Measurements from ENCODE around the gene IFITM1.
"Not testable (repeated sequence)": the region's sequence is repeated elsewhere in the genome, so short reads cannot be mapped to it uniquely, and the experiment has no call there.

Gene IFITM1

DNA sequence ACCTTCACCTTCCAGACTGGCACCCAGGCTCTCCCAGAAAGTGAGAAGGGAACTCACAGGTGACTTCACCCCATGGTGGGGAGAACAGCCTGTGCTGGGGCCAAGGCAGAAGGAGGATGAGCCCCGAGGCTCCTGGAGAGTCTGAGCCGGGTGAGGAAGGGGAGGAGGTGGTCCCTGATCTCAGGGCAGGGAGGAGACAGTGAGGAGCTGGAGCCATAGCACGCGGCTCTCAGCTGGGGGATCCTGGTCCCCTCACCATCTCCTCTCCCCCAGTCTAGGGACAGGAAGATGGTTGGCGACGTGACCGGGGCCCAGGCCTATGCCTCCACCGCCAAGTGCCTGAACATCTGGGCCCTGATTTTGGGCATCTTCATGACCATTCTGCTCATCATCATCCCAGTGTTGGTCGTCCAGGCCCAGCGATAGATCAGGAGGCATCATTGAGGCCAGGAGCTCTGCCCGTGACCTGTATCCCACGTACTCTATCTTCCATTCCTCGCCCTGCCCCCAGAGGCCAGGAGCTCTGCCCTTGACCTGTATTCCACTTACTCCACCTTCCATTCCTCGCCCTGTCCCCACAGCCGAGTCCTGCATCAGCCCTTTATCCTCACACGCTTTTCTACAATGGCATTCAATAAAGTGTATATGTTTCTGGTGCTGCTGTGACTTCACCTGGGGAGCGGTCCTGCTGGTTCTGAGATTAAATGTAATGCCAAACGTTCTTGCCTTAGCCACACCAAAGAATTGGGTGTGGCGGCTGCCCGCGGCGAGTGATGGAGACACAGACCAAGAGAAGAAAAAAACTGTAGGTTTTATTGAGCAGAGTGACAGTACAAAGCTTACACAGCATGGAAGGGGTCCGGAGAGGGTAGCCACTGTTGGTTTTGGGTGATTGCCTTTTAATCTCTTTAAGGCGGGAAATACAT lies 4.8 kb upstream of the IFITM1 start:
- DNase-seq (ENCODE audit: low read depth): not testable (repeated sequence)

GRCh38 chr11:309979-310572 lies 3.8 kb upstream of the IFITM1 start:
- DNase-seq (ENCODE audit: low read depth): not testable (repeated sequence)

DNA sequence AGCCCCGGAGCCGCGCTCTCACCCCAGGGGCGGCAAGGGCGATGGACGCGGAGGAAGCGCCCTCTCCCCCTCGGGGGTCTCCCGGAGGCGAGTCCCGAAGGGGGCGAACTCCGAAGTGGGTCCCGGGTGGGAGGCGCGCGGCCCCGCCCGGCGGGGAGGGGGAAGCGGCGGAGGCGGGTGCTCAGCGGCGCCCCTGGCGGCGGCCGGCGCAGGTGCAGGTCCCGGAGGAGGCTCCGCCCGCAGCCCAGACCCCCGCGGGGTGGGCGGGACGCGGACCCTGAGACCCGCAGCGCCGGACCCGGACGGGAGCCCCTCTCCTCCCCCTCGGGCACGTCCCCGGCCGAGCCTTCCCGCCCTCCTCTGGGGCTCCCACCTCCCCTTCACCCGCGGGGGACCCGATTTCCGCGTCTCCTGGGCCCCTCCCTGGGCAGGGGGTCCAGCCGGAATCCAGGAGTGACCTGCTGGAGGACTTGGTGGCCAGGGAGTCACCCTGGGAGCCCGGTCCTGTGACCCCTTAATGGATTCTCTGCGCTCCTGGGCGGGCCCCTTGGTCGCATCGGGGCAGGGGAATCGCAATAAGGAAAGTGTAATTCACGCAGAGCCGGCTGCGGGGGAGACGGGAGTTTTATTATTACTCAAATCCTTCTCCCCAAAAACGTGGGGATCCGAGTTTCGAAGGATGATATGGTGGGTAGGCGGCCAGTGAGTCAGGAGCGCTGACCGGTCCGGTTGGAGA lies 2.7 kb upstream of the IFITM1 start:
- not testable (repeated sequence) for DNase-seq (ENCODE audit: low read depth)

- no peak for DNase-seq (ENCODE audit: low read depth)
Observed at GRCh38 chr11:312092-312816, 1.6 kb upstream of the IFITM1 start.

DNA sequence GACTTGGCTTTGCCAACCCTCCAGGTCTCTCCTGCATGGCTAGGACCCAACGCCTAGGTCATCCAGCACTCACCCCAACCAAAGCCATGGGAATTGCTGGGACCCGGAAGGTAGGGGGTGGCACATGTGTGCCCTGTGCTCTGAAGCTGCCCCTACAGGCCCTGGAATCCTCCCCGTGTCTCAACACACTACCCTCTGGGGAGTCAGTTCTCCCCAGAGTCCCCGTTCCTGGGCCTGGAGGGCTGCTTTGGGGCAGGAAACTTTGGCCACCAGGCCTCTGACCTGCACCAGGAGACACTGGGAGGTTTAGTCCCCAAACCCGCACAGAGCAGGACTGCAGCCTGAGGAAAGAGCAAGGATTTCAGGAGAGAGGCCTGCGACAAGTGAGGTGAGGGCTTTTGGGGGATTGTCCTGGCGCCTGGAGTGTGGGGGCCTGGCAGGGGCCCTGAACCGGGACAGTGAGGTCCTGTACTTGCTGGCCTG lies 495 bp upstream of the IFITM1 start:
- no peak for DNase-seq (ENCODE audit: low read depth)

GRCh38 chr11:314554-314875 lies 675 bp downstream of the IFITM1 start:
- not testable (repeated sequence) for DNase-seq (ENCODE audit: low read depth)

DNA sequence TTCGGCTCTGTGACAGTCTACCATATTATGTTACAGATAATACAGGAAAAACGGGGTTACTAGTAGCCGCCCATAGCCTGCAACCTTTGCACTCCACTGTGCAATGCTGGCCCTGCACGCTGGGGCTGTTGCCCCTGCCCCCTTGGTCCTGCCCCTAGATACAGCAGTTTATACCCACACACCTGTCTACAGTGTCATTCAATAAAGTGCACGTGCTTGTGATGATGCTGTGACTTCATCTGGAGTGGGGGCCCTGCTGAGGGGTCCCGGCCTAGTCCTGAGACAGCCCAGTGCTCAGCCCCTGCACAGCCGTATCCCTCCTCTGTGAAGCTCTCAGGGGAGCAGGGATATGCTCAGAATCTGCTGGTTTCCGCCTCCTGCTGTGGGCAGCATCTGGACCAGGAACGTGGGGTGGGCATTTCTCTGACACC lies 1.2 kb downstream of the IFITM1 start:
- DNase-seq (ENCODE audit: low read depth): no peak

DNA sequence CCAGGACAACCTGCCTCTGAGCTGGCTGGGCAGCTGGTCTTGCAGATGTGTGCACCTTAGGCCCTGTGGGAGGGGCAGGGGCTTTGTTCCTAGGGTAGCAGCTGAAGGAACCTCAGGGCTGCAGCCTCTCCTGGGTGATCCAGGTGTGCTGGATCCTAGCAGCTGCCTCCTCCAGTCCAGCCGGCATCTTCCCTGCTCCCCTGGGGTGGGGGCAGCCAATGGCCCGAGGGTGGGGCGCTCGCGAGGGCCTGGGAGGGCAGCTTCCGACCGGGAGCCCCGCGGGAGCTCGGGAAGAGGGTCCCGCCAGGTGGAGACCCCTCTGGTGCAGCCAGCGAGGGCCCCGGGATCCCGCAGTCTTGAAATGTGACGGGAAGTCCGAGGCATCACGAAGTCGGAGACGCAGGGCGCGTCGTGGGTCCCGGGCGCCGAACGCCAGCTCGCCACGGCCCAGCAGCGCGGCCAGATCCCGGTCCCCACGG lies 1.7 kb downstream of the IFITM1 start:
- DNase-seq (ENCODE audit: low read depth): no peak

GRCh38 chr11:316031-316701 lies 2.3 kb downstream of the IFITM1 start:
- DNase-seq (ENCODE audit: low read depth): no peak

DNA sequence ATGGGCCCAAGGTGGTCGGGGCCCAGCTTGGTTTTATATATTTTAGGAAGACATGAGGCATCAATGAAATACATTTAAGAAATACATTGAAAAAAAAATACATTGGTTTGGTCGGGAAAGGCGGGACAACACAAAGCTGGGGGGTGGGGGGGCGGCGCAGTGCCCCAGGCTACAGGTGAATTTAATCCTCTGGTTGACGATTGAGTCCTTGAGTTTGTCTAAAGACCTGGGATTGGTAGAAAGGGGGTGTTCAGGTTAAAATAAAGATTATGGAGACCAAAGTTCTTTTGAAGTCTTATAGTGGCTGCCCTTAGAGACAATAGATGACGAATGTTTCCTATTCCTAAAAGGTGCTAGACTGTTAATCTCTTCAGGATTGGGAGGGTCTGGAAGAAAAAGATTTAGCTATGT lies 3.1 kb downstream of the IFITM1 start:
- DNase-seq (ENCODE audit: low read depth): no peak

DNA sequence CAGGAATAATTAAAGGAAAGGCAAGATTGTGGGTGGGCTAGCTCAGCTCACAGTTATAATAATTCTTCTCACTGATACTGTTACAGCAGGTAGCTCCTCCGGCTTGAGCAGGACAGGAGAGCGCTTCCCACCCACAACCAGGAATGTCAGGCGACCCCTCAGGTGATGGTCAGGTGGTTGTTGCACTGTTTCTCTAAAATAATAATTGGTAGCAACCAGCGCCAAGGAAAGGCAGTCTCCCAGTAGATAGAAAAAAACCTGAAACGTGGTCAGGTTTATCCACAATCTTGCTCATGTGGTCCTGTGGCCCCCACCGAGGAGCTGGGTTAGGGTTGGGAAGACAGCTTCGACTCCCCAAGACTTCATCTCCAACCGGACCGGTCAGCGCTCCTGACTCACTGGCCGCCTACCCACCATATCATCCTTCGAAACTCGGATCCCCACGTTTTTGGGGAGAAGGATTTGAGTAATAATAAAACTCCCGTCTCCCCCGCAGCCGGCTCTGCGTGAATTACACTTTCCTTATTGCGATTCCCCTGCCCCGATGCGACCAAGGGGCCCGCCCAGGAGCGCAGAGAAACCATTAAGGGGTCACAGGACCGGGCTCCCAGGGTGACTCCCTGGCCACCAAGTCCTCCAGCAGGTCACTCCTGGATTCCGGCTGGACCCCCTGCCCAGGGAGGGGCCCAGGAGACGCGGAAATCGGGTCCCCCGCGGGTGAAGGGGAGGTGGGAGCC lies 4.0 kb downstream of the IFITM1 start:
- not testable (repeated sequence) for DNase-seq (ENCODE audit: low read depth)

- DNase-seq (ENCODE audit: low read depth): not testable (repeated sequence)
Observed at GRCh38 chr11:318405-319120, 4.7 kb downstream of the IFITM1 start.

- not testable (repeated sequence) for DNase-seq (ENCODE audit: low read depth)
Observed at GRCh38 chr11:319121-319887, 5.5 kb downstream of the IFITM1 start.

- DNase-seq (ENCODE audit: low read depth): not testable (repeated sequence)
Observed at GRCh38 chr11:319888-320273, 6.0 kb downstream of the IFITM1 start.

GRCh38 chr11:324156-324555 lies 10.3 kb downstream of the IFITM1 start:
- DNase-seq (ENCODE audit: low read depth): no peak

DNA sequence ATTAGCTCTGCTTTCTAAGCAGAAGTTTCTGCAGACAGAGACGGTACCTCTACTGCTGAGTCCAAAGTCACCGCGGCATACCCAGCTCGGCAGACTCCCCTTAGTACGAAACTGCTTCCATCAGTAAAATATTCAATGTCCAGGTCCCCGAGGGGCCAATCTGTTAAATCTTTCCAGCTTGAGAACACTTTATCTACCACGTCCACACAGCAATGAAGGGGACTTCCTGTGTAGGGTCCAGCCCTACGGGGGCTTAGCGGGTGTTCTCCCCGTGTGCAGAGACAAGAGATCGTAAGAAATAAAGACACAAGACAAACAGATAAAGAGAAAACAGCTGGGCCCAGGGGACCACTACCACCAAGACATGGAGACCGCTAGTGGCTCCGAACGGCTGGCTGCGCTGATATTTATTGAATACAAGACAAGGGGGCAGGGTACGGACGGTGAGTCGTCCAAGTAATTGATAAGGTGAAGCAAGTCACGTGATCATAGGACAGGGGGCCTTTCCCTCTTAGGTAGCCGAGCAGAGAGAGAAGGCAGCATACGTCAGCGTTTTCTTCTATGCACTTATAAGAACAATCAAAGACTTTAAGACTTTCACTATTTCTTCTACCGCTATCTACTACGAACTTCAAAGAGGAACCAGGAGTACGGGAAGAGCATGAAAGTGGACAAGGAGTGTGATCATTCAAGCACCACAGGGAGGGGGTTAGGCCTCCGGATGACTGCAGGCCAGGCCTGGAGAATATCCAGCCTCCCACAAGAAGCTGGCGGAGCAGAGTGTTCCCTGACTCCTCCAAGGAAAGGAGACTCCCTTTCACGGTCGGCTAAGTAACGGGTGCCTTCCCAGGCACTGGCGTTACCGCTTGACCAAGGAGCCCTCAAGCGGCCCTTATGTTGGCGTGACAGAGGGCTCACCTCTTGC lies 11.0 kb downstream of the IFITM1 start:
- not testable (repeated sequence) for DNase-seq (ENCODE audit: low read depth)

DNA sequence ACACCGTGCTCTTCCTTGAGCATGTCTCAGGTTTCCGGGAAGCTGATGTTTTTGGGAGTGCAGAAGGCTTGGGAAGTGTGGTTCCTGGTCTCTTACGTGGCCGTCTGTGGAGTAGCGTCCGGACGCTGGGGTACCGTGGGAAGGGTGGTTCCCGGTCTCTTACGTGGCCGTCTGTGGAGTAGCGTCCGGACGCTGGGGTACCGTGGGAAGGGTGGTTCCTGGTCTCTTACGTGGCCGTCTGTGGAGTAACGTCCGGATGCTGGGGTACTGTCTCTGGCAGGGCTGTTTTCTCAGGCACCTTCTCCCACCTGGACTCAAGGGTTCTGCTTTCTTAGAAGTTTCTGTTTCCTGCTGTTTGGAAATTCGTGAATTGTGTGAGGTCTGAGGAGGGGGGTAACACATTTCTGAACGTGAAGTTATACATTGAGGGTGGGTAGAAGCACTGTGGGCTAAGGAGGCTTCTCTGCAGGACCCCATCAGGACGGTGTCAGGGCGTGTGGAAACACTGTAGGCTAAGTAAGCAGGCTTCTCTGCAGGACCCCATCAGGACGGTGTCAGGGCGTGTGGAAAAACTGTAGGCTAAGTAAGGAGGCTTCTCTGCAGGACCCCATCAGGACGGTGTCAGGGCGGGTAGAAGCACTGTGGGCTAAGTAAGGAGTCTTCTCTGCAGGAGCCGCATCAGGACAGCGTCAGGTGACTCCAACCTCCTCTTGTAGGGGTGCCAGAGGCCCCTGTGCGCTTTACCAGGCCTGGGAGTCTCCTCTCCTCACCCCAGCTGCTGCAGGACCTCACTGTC lies 12.2 kb downstream of the IFITM1 start:
- DNase-seq (ENCODE audit: low read depth): no peak

Data from stromal cell of bone marrow (primary cell).